ENCODE results near the gene ATAT1. TPM values are rescaled to one million over a fixed set of nuclear protein-coding genes. Genes with fewer than 3 reads are reported as not detected.
"Not testable (repeated sequence)": the region's sequence is repeated elsewhere in the genome, so short reads cannot be mapped to it uniquely, and the experiment has no call there.

The ATAT1 gene
- polyA plus RNA-seq, 3 donors = 0.51 to 10.4 (median 0.68) TPM

GRCh38 chr6:30664994-30665767 lies 38.5 kb downstream of the ATAT1 start:
- no peak overlapping the region for H3K4me3 ChIP-seq (replicated peaks in 1 of 3; ENCODE audit: low read depth in 2 of 3, low read length in 3 of 3)
- peaks cover 71 to 90% of the 10 kb centered on the region in 2 donors for H3K36me3 ChIP-seq (replicated peaks in 1 of 2; ENCODE audit: control insufficient read depth in 1 of 2, insufficient read depth in 2 of 2, low read length in 2 of 2)
- 90% methylated on average over 21 of the region's 34 CpGs for WGBS (ENCODE audit: insufficient coverage)
- H3K4me2 ChIP-seq (replicated peaks; ENCODE audit: extremely low read depth, low read length, poor library complexity, severe bottlenecking) = no peak overlapping the region
- H3K9me3 ChIP-seq (replicated peaks in 1 of 2; ENCODE audit: control insufficient read depth in 1 of 2, insufficient read depth in 1 of 2, low read length in 2 of 2) = no peaks in the 10 kb centered on the region
- Mint-ChIP-seq H3K27me3 (ENCODE audit: low read depth in 3 of 3) (peaks cover 0 to 2% (median 0%) of the 10 kb centered on the region in 3 donors), H3K4me1 (peaks cover 3% of the 10 kb centered on the region), H3K4me3 (no peak overlapping the region), H3K27ac (peak overlapping the region in 1 of 7 donors; percentile 8), H3K36me3 (peaks cover 79 to 95% of the 10 kb centered on the region in 2 donors), H3K9me3 (no peaks in the 10 kb centered on the region)
- H3K27ac ChIP-seq (ENCODE audit: low read depth in 1 of 2, low read length in 2 of 2) = no peak overlapping the region
- DNase-seq = no peak
- peaks cover 2% of the 10 kb centered on the region for H4K20me1 ChIP-seq (ENCODE audit: insufficient read depth, low read length)
- TF ChIP-seq CTCF (IDR thresholded peaks at IDR 0.05) = no peak
- no peaks in the 10 kb centered on the region for H3K27me3 ChIP-seq (ENCODE audit: control insufficient read depth in 2 of 2, insufficient read depth in 2 of 2, low read length in 2 of 2)
- H2AFZ ChIP-seq (ENCODE audit: insufficient read depth, low read depth, low read length, poor library complexity, severe bottlenecking) = no peak overlapping the region
- no peak overlapping the region for H3K9ac ChIP-seq (ENCODE audit: insufficient read depth, low read length, poor library complexity, severe bottlenecking)
- H3K79me2 ChIP-seq (ENCODE audit: insufficient read depth, low read length) = peaks cover 1% of the 10 kb centered on the region
- no peaks in the 10 kb centered on the region for H3K4me1 ChIP-seq (ENCODE audit: control insufficient read depth in 1 of 2, insufficient read depth in 2 of 2, low read length in 2 of 2)
- intact Hi-C loops (cut with micrococcal nuclease) = no loop called here

- H3K4me1 ChIP-seq (ENCODE audit: control insufficient read depth in 1 of 2, insufficient read depth in 2 of 2, low read length in 2 of 2); DNase-seq; H3K4me2 ChIP-seq (replicated peaks; ENCODE audit: extremely low read depth, low read length, poor library complexity, severe bottlenecking); H3K4me3 ChIP-seq (replicated peaks in 1 of 3; ENCODE audit: low read depth in 2 of 3, low read length in 3 of 3); H3K27me3 ChIP-seq (ENCODE audit: control insufficient read depth in 2 of 2, insufficient read depth in 2 of 2, low read length in 2 of 2); H3K27me3 Mint-ChIP-seq (ENCODE audit: low read depth in 3 of 3); H3K9ac ChIP-seq (ENCODE audit: insufficient read depth, low read length, poor library complexity, severe bottlenecking); H3K4me3 Mint-ChIP-seq; H3K79me2 ChIP-seq (ENCODE audit: insufficient read depth, low read length); H3K9me3 Mint-ChIP-seq; intact Hi-C loops (cut with micrococcal nuclease); H3K9me3 ChIP-seq (replicated peaks in 1 of 2; ENCODE audit: control insufficient read depth in 1 of 2, insufficient read depth in 1 of 2, low read length in 2 of 2); H2AFZ ChIP-seq (ENCODE audit: insufficient read depth, low read depth, low read length, poor library complexity, severe bottlenecking): not testable (repeated sequence)
- Histone ChIP-seq H3K27ac (ENCODE audit: low read depth in 1 of 2, low read length in 2 of 2) (peak overlapping the region in 1 of 2 donors; percentile 36), H4K20me1 (ENCODE audit: insufficient read depth, low read length) (peaks cover 12% of the 10 kb centered on the region), H3K36me3 (replicated peaks in 1 of 2; ENCODE audit: control insufficient read depth in 1 of 2, insufficient read depth in 2 of 2, low read length in 2 of 2) (peaks cover 73 to 93% of the 10 kb centered on the region in 2 donors)
- Mint-ChIP-seq H3K36me3 (peaks cover 83 to 96% of the 10 kb centered on the region in 2 donors), H3K4me1 (peaks cover 11% of the 10 kb centered on the region), H3K27ac (peak overlapping the region in 1 of 7 donors; percentile 42)
- 100% methylated on average over 1 of the region's 2 CpGs for WGBS (ENCODE audit: insufficient coverage)
Measured at GRCh38 chr6:30666300-30666699, 39.6 kb downstream of the ATAT1 start.
